ENCODE results near the gene TEX51.

GRCh38 chr2:126888046-126888445 is 10.6 kb upstream of the TEX51 start:
- TF ChIP-seq CTCF (conservative IDR thresholded peaks at IDR 0.05; ENCODE audit: low read length) (no peak), EZH2phosphoT487 (IDR thresholded peaks at IDR 0.05; ENCODE audit: borderline replicate concordance) (no peak)
